DOHH2 (cell line): ENCODE data around the gene DLK1.

Source experiments
- EZH2phosphoT487 ChIP-seq: fragments of 200-600 bp; sonication (generic); IDR thresholded peaks from 2 replicates; pipeline ENCODE4 v1.6.1; 2017; ENCODE audit warnings: borderline replicate concordance, mild to moderate bottlenecking, antibody characterized with exemption, low read length, moderate library complexity, mixed read lengths
- TF ChIP-seq, protein P1 (sequence below): fragments of 200-600 bp; sonication (generic); IDR thresholded peaks from one replicate; pipeline ENCODE4 v1.5.1; 2014; ENCODE audit warnings: antibody characterized with exemption, mild to moderate bottlenecking, low read depth, low read length; ENCODE audit not compliant: poor library complexity, severe bottlenecking

- TF ChIP-seq, protein P1, sequence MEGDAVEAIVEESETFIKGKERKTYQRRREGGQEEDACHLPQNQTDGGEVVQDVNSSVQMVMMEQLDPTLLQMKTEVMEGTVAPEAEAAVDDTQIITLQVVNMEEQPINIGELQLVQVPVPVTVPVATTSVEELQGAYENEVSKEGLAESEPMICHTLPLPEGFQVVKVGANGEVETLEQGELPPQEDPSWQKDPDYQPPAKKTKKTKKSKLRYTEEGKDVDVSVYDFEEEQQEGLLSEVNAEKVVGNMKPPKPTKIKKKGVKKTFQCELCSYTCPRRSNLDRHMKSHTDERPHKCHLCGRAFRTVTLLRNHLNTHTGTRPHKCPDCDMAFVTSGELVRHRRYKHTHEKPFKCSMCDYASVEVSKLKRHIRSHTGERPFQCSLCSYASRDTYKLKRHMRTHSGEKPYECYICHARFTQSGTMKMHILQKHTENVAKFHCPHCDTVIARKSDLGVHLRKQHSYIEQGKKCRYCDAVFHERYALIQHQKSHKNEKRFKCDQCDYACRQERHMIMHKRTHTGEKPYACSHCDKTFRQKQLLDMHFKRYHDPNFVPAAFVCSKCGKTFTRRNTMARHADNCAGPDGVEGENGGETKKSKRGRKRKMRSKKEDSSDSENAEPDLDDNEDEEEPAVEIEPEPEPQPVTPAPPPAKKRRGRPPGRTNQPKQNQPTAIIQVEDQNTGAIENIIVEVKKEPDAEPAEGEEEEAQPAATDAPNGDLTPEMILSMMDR: no peak
- TF ChIP-seq EZH2phosphoT487: no peak
Observed at GRCh38 chr14:100773331-100774163, 46.9 kb downstream of the DLK1 start.
